ENCODE results near the gene KCNQ4.

KCNQ4 gene

GRCh38 chr1:40840526-40841323, 57.1 kb downstream of the KCNQ4 start:
- no peak for DNase-seq (ENCODE audit: low read depth)

- DNase-seq (ENCODE audit: low read depth): no peak
These were observed 58.0 kb downstream of the KCNQ4 start for GRCh38 chr1:40841602-40842001.

DNA sequence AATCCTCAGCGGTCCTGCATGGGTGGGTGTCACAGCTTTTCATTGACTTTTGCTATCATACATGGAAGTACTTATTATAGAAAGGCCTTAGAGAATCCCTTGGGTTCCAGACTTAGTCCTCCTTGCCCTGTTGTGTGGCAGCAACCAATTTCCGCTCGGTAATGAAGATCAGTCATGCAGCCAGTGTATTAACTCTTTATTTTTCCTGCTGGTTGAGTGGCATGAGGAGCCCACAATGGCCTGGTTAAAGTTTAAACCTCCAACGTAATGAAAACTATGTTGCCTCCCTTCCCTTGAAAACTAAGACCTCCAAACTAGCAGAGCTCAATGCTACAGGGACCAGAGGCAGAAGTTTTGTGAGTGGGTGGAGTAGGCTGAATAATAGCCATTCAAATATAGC, 58.6 kb downstream of the KCNQ4 start:
- DNase-seq (ENCODE audit: low read depth): no peak

- no peak for DNase-seq (ENCODE audit: low read depth)
These were observed 59.1 kb downstream of the KCNQ4 start for GRCh38 chr1:40842691-40843090.

DNA sequence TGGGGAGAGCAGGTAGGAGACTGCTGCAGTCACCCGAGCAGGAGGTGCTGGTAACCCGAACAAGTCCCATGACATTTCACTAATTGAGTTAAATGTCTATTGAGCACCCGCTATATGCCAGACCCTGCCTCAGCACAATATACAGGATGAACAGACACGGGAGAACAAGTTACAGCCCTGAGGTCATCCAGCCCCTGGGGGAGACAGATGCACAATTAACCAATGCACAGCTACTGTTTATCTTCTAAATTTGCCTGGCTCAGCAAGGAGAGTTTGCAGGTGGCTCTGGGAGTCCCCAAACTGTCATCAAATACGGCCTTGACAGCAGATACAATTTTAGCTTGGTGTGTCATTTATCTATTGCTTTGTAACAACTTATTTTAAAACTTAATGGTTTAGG, 60.5 kb downstream of the KCNQ4 start:
- no peak for DNase-seq (ENCODE audit: low read depth)

DNA sequence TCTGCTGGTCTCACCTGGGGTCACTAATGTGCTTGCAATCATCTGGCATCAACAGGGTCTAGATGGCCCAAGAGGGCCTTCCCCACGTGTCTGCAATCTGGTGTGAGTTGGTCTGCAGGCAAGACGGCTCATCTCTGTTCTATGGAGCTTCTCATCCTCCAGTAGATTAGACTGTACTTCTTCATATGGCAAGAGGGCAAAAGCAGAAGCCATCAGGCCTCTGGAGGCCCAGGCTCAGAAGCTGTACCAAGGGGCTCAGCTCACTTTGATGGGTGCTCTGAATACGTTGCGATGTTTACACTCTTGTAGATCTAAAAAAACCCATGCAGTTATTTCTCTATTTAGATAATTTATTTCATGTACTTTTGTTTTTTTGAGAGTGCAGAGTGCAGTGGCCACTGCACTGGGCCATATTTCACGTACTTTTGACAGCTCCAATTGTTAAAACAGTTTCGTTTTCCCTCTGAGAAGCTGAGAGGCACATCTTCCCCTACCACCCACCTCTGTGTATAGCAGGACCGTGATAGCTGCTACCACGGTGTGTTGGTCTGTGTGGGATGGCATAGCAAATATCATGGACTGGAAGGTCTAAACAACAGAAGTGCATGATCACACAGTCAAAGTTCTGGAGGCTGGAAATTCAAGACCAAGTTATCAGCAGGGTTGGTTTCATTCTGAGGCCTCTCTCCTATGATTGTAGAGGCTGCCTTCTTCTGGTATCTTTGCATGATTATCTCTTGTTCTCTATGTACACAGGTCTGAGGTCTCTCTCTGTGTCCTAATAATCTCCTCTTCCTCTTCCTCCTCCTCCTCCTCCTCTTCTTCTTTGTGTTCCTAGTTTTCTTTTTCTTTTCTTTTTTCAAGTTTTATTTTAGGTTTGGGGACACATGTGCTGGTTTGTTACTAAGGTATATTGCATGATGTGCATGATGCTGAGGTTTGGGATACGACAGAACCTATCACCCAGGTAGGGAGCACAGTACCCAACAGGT, 61.6 kb downstream of the KCNQ4 start:
- no peak for DNase-seq (ENCODE audit: low read depth)

DNA sequence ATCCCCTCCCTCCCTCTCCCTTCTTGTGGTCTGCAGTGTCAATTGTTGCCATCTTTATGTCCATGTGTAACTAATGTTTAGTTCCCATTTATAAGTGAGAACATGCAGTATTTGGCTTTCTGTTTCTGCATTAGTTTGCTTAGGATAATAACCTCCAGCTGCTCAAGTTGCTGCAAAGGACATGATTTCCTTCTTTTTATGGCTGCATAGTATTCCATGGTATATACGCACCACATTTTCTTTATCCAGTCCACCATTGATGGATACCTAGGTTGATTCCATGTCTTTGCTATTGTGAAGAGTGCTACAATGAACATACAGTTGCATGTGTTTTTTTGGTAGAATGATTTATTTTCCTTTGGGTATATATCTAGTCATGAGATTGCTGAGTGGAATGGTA, 62.3 kb downstream of the KCNQ4 start:
- DNase-seq (ENCODE audit: low read depth): no peak

GRCh38 chr1:40847023-40847745, 63.6 kb downstream of the KCNQ4 start:
- DNase-seq (ENCODE audit: low read depth): no peak

DNA sequence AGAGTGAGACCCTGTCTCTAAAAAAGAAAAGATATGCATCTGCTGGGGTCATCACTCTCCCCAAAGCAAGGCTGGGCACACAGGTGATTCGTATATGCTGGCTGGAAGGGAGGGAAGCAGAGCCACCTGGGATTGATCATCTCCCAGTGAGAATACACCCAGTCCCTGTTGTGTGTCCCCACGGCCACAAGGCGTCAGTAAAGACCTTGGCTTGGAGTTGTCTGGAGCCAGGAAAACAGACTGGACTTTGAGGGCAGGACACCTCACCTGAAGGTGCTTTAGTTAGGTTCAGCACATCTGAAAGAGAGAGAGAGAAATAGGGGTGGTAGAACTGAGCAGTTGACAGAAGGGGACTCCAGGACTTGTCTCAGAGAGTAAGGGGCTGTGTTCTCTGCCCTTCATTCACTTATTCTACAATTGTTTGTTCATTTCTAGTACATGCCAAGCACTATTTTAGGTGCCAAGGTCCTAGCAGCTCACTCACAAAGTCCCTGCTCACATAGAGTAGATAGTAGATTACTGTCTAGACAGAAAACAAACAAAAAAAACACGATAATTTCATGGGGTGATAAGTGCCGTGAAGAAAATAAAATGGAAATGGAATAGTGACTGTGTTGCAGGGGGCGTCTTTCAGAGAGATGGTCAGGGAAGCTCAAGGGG, 65.1 kb downstream of the KCNQ4 start:
- DNase-seq (ENCODE audit: low read depth): peak; percentile 61

- peak; percentile 47 for DNase-seq (ENCODE audit: low read depth)
These were observed 66.4 kb downstream of the KCNQ4 start for GRCh38 chr1:40849801-40850592.

GRCh38 chr1:40851643-40852042, 68.1 kb downstream of the KCNQ4 start:
- no peak for DNase-seq (ENCODE audit: low read depth)

GRCh38 chr1:40853113-40853884, 69.7 kb downstream of the KCNQ4 start:
- no peak for DNase-seq (ENCODE audit: low read depth)

DNA sequence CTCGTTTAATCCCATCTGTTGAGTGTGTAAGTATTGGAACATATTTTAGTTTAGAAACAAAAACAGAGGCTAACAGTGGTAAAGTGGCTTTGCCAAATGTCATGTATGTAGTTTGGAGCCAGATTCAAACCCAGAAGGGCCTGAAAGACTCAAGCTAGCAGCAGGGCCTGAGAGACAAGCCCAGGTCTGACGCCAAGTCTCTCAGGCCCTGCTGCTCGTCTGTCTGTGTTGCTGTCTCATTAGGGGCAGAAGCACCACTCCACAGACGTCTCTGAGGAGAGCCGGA, 70.2 kb downstream of the KCNQ4 start:
- DNase-seq (ENCODE audit: low read depth): no peak

GRCh38 chr1:40855513-40855912, 71.9 kb downstream of the KCNQ4 start:
- no peak for DNase-seq (ENCODE audit: low read depth)

DNA sequence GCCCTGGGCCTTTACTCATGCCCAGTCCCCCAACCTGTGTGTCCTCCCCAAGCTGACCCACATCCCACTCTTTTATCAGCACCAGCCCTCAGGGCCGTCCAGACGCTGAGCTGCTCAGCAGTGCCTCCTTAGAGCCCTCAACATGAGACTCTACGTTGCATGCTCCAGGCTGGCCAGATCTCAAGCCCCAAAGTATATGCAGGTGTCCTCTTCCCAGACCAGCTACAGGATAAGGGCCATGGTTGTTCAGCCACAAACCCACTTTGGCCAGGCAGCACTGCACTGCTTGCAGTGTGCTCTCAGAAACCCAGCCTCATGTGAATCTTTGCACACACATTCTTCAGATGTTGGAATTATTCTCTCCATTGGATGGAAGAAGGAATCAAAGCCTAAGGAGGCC, 72.5 kb downstream of the KCNQ4 start:
- DNase-seq (ENCODE audit: low read depth): no peak

DNA sequence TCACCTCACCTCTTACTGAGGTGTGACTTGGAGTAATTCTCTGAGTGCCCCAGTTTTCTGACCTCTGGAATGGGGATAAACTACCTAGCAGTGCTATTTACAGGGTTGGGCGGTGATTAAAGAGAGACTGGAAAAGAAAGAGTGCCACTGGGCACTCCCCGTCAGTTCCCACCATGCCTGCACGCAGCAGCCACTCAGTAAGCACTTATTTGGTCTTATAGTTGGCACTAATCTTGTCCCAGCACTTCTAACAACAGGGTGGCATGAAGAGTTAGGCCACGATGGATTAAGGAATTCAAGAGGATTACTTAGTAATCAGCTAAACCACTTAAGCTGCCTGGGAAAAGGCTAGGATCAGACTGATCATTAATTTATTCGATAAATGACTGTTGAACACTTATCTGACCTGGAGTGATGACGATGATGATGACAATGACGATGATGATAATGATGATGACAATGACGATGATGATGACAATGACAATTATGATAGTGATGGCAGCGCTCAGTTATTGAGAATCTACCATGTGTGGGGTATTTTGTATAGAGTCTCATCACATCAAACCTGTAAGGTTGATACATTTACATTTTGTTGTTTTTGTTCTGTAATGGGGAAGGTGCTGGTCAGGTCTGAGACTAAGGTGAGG, 73.2 kb downstream of the KCNQ4 start:
- DNase-seq (ENCODE audit: low read depth): no peak

- no peak for DNase-seq (ENCODE audit: low read depth)
These were observed 74.2 kb downstream of the KCNQ4 start for GRCh38 chr1:40857737-40858136.

- no peak for DNase-seq (ENCODE audit: low read depth)
These were observed 75.3 kb downstream of the KCNQ4 start for GRCh38 chr1:40858856-40859416.

GRCh38 chr1:40860706-40861223, 77.2 kb downstream of the KCNQ4 start:
- no peak for DNase-seq (ENCODE audit: low read depth)
